GM18507 (cell line): ENCODE measurements around the gene SBF1.

Experiments
- DNase-seq: peaks from one replicate; pipeline ENCODE4 v3.0.0; 2011; ENCODE audit warnings: low read depth; ENCODE audit not compliant: insufficient read length; ENCODE audit errors: extremely low spot score
- FAIRE-seq: peaks from 2 replicates; lab custom pipeline; 2011; peaks lifted over from hg19 to GRCh38; lab: Jason Lieb, UNC

The SBF1 gene

DNA sequence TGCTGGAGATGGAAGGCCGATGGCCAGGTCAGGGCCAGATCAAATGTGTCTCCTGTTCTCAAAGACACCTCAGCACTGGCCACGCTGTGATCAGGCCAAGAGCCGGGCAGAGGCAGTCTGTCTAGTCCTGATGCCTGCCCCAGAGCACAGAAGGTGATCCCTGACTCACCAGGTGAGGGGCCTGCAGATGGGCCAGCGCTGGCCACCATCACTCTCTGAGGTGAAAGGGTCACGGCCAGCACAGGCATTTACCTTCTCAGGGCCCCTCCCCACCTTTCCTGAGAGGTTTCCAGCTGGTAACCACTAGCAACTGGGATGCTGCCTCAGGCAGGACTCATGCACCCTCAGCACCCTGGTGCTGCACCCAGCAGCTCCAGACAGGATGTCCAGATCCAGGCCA is 2.9 kb downstream of the SBF1 start:
- DNase-seq (no peak), FAIRE-seq (no peak)

GRCh38 chr22:50471197-50471847 is 3.5 kb downstream of the SBF1 start:
- FAIRE-seq, result no peak
- DNase-seq, result no peak

DNA sequence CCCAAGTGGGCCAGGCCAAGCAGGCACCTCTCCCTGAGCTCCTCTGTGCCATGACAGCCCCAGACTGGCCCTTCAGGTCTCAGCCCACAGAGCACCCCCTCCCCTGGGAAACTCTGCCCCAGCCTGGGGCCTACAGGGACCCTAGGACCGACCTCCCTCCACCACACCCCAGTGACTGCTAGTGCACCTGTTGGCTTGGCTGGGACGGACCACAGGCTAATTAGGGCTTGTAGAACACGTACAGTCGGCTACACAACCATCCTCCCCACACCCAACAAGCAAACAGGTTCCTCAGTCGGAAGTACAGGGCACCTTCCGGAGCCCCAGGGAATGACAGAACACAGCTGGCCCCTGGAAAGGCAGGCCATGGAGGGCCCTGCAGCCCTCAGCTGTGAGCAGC is 4.3 kb downstream of the SBF1 start:
- FAIRE-seq (no peak), DNase-seq (no peak)

DNA sequence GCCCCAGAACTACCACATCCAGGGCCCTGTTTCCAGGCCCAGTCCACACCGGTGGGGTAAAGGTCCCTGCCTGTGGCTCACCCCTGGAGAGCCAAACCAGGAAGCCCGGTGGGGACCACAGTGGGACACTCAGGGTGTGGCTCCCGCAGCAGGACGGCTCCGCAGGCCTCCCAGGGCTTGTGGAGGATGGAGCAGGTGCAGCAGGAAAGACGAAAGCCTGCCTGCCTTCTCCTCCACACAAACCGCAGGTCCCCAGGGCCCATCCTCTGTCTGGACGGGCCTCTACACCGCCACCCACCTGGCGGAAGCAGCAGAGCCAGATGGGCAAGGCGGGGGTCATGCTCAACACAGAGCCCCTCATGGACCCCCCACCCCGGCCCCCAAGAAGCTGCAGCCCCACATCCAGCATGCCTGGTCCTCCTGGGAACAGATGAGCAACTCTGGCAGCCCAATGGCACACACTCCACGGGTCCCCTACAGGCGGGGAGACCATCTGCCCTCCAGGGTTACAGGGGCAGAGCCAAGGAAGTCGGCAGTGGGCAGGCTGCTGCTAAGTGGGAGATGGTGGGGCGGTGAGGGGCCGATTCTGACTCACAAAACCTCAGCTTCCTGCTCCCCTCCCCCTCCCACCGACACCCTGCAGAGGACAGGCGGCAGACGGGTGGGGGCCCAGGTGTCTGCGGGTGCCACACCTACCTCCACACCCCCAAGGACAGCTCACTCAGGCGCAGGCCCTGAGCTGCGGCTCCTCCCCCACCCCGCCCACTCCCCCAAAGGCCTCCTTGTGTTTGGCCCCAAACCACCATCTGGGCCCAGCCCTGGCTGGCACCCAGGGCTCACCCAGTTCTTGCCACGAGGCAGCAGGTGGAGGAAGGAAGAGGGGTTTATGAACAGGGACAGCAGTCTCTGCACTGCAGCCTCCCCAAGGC is 5.2 kb downstream of the SBF1 start:
- DNase-seq (peak; percentile 83), FAIRE-seq (peak; percentile 96)

DNA sequence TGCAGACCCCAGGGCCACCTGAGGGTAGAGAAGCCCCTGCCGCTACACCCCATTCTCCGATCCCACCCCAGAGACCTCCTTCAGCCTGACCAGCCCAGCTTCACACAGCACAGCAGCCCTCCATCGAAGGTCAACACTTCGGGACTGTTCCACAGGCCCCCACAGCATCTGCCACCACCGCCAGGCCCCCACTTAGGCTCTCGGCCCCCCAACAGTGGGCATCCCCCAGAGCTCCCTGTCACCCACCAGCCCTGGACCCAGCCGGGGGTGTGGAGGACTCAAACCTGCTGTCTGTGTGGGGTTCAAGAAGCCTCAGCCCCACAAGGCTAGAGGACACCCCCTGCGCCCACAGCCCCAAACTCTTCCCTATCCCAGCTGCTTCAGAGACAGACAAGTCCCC is 6.2 kb downstream of the SBF1 start:
- DNase-seq (no peak), FAIRE-seq (no peak)

DNA sequence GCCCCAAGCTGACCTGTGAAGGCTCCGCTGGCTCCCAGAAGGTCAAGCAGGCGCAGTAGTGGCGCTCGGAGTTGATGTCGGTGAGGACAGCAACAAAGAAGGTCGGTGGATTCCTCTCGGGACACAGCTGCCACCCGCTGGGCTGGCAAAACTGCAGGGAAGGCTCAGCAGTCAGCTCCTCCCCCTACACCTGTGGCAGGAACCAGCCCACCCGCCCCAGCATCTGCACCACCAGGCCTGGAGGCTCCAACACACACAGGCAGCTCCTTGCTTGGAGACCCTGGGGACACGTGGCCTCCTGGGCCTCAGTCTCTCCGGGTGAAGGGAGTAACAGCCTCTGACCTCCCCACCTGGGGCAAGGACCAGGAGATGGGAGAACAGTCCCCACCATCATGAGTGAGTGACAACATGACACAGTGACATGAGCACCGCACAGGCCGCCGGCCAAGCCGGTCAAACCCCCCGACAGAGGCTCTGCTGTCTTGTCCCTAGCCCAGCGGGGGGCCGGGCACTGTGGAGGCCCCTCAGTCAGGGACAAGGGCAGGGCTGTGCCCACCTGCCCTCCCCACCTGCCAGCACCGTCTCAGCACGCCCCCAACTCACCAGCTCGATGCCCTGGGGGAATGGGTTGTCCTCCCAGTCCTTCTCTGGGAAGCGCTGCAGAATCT is 6.9 kb downstream of the SBF1 start:
- no peak for DNase-seq

GRCh38 chr22:50467341-50467740 is 7.5 kb downstream of the SBF1 start:
- FAIRE-seq, result no peak
- DNase-seq, result no peak

More for the DNA sequence above, 6.9 kb downstream of the SBF1 start:
- FAIRE-seq, result no peak

GRCh38 chr22:50465066-50465930 is 9.5 kb downstream of the SBF1 start:
- DNase-seq (no peak), FAIRE-seq (no peak)

GRCh38 chr22:50464451-50464850 is 10.4 kb downstream of the SBF1 start:
- no peak for DNase-seq
- FAIRE-seq, result no peak

DNA sequence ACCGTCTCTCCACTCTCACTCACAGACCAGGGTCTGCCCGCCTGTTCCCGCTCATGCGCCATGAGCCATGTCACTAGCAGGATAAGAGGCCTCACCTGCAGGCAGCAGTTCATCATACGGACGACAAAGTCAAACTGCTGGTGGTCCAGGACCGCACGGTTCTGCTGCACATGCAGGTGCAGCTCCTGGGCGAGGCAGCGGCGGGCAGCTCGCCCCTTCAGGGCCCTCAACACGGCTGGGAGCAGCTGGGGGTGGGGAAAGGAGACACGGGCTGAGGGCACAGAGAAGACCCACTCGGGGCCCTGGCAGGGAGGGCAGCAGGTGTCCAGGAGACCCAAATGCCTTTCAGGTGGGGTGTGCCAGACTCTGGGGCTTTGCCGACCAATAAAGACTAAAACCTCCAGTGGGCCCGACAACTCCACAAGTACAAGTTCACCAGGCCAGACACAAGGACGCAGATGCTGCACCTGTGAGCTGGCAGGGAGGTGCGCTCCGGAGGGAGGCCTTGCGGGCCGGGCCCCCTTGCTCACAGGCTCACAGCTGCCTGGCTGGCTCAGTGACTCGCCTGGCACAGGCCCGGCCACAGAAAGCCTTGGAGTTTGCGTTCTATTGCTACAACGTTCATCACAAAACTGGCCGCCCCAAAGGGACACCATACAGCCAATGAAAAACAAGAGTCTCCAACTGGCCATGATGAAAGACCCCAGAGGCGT is 11.5 kb downstream of the SBF1 start:
- no peak for FAIRE-seq
- DNase-seq, result no peak

GRCh38 chr22:50461979-50462540 is 12.8 kb downstream of the SBF1 start:
- DNase-seq (no peak), FAIRE-seq (no peak)

DNA sequence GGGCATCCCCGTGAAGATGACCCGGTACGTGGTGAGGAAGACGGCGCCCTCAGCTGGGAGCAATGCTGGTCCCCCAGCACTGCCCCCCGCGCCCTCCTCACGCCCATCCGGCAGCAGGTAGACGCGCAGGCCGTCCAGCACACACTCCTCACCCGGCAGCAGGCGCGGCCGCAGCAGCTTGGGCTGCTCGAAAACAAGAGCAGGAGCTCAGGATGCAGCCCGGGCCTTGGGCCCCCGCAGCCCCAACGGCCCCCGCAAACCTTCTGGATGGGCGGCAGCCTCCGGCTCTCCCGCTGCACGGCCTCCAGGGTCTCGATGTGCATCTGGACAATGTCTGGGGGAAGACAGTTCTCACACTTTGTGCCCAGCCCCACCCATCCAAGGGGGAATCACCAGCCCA is 13.3 kb downstream of the SBF1 start:
- no peak for FAIRE-seq
- DNase-seq, result no peak

DNA sequence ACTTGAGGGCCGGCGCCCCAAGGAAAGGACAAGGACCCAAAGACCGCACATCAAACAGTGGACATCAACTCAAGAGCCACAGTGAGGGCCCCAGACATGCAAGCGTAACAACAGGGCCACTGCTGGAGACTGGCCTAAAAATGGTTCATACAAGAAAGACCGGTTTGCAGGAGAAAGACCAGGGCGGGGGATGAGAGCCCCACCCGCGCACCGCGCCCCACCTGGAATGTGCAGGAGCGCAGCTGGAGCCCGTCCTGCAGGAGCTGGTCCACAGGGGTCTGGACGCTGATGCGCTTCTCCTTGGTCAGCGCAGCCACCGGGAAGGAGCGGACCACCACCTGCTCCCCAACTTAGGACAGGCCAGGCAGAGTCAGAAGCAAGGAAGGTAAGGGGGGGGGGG is 13.9 kb downstream of the SBF1 start:
- DNase-seq, result no peak
- no peak for FAIRE-seq

DNA sequence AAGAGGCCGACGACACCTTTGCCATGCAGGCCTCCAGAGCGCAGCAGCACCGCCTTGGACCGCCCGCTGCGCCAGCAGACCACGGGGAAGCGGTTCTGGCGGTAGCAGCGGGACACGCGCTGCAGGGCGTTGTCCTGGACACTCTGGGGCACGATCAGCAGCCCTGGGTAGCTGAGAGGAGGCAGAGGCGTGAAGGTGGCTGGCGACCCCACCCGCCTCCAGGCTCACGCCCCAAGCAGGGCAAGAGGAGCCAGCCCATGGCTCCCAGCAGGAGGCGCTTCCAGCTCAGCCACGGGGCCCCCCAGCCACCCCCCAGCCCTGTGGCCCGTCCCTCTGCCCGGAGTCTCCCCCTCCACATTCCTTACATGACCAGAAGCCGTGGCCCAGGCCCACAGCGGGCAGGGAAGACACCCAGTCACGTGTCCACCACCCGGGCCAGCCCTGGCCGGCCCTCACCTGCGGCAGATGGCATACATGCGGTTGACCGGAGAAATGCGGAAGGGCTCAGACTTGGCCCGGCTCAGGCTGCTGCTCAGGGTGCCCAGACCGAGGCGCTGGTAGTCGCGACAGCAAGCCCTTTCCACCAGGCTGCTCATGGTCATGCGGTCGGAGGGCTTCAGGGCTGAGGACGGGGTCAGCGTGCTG is 15.2 kb downstream of the SBF1 start:
- FAIRE-seq, result no peak
- DNase-seq, result no peak

GRCh38 chr22:50459016-50459415 is 15.8 kb downstream of the SBF1 start:
- DNase-seq, result no peak
- FAIRE-seq, result no peak

GRCh38 chr22:50456466-50457234 is 18.2 kb downstream of the SBF1 start:
- DNase-seq (no peak), FAIRE-seq (no peak)

- FAIRE-seq (no peak), DNase-seq (no peak)
Measured at GRCh38 chr22:50456026-50456425, 18.8 kb downstream of the SBF1 start.
